Stimulated activated effector memory CD8-positive, alpha-beta T cell treated with anti-CD3 and anti-CD28 coated beads, Interleukin-12 subunit alpha, Interleukin-12 subunit beta, amount 100 ng/mL, for 72 hours (primary cell): ENCODE results near the gene METRNL.

Experiments used
- ATAC-seq: fragments of 150-1000 bp; cut with Tn5 transposase; 2 replicates; pipeline ENCODE4 v1.10.0; 2021
- DNase-seq, 2 donors: peaks; one replicate each; pipeline ENCODE4 v3.0.0; 2021 to 2022; ENCODE audit warnings: low spot score in 2 of 2
- H3K27ac Mint-ChIP-seq: one replicate; pipeline ENCODE4 v1.8.0; 2022; ENCODE audit warnings: mild to moderate bottlenecking, mixed read lengths
- H3K36me3 Mint-ChIP-seq: one replicate; pipeline ENCODE4 v1.8.0; 2022; ENCODE audit warnings: mild to moderate bottlenecking, mixed read lengths
- H3K4me1 Mint-ChIP-seq: one replicate; pipeline ENCODE4 v1.8.0; 2022; ENCODE audit warnings: mixed read lengths
- H3K4me3 Mint-ChIP-seq: one replicate; pipeline ENCODE4 v1.8.0; 2022; ENCODE audit warnings: mild to moderate bottlenecking, mixed read lengths
- H3K9me3 Mint-ChIP-seq: one replicate; pipeline ENCODE4 v1.8.0; 2022; ENCODE audit warnings: mixed read lengths

METRNL gene

GRCh38 chr17:83078378-83079351 is 744 bp upstream of the METRNL start:
- peaks cover 34% of the 10 kb centered on the region for H3K4me1 Mint-ChIP-seq
- peak overlapping the region; percentile 54 for H3K4me3 Mint-ChIP-seq
- peak overlapping the region; percentile 63 for H3K27ac Mint-ChIP-seq
- no peaks in the 10 kb centered on the region for H3K9me3 Mint-ChIP-seq
- H3K36me3 Mint-ChIP-seq, result peaks cover 38% of the 10 kb centered on the region
- ATAC-seq (no peak), DNase-seq (peak in 1 of 2 donors; percentile 66)

GRCh38 chr17:83079766-83080578 is 563 bp downstream of the METRNL start:
- Mint-ChIP-seq H3K4me1 (peaks cover 42% of the 10 kb centered on the region), H3K4me3 (peak overlapping the region; percentile 54)
- no peak for ATAC-seq

GRCh38 chr17:83080579-83080857 is 1.1 kb downstream of the METRNL start:
- H3K9me3 Mint-ChIP-seq, result no peaks in the 10 kb centered on the region
- ATAC-seq, result no peak
- H3K36me3 Mint-ChIP-seq, result peaks cover 56% of the 10 kb centered on the region
- peaks cover 45% of the 10 kb centered on the region for H3K4me1 Mint-ChIP-seq
- H3K4me3 Mint-ChIP-seq, result no peak overlapping the region
- H3K27ac Mint-ChIP-seq, result no peak overlapping the region
- peak in 1 of 2 donors; percentile 36 for DNase-seq

More at GRCh38 chr17:83079766-83080578, 563 bp downstream of the METRNL start:
- no peak for DNase-seq
- no peaks in the 10 kb centered on the region for H3K9me3 Mint-ChIP-seq
- H3K36me3 Mint-ChIP-seq, result peaks cover 51% of the 10 kb centered on the region
- H3K27ac Mint-ChIP-seq, result no peak overlapping the region

- Mint-ChIP-seq H3K36me3 (peaks cover 62% of the 10 kb centered on the region), H3K9me3 (no peaks in the 10 kb centered on the region), H3K4me3 (peak overlapping the region; percentile 83), H3K27ac (peak overlapping the region; percentile 93), H3K4me1 (peaks cover 45% of the 10 kb centered on the region)
- peak; percentile 6 for ATAC-seq
- peak; percentile 47 to 81 for DNase-seq
These were observed 1.7 kb downstream of the METRNL start for GRCh38 chr17:83080858-83081683.

GRCh38 chr17:83081684-83082201 is 2.3 kb downstream of the METRNL start:
- DNase-seq (peak in 1 of 2 donors; percentile 73), ATAC-seq (peak; percentile 0)
- Mint-ChIP-seq H3K4me3 (peak overlapping the region; percentile 83), H3K4me1 (peaks cover 45% of the 10 kb centered on the region), H3K27ac (peak overlapping the region; percentile 93), H3K36me3 (peaks cover 68% of the 10 kb centered on the region), H3K9me3 (no peaks in the 10 kb centered on the region)

- ATAC-seq (no peak), DNase-seq (no peak)
- Mint-ChIP-seq H3K4me3 (peak overlapping the region; percentile 83), H3K36me3 (peaks cover 75% of the 10 kb centered on the region), H3K9me3 (no peaks in the 10 kb centered on the region), H3K4me1 (peaks cover 40% of the 10 kb centered on the region), H3K27ac (peak overlapping the region; percentile 93)
These were observed 3.0 kb downstream of the METRNL start for GRCh38 chr17:83082424-83082823.

- Mint-ChIP-seq H3K4me3 (peak overlapping the region; percentile 83), H3K27ac (peak overlapping the region; percentile 93), H3K36me3 (peaks cover 80% of the 10 kb centered on the region), H3K9me3 (no peaks in the 10 kb centered on the region), H3K4me1 (peaks cover 38% of the 10 kb centered on the region)
- DNase-seq (no peak), ATAC-seq (no peak)
These were observed 3.5 kb downstream of the METRNL start for GRCh38 chr17:83082909-83083367.

GRCh38 chr17:83083368-83084201 is 4.2 kb downstream of the METRNL start:
- Mint-ChIP-seq H3K4me1 (peaks cover 38% of the 10 kb centered on the region), H3K4me3 (peak overlapping the region; percentile 83), H3K9me3 (no peaks in the 10 kb centered on the region), H3K27ac (peak overlapping the region; percentile 93), H3K36me3 (peaks cover 80% of the 10 kb centered on the region)
- peak; percentile 58 to 90 for DNase-seq
- peak; percentile 78 for ATAC-seq

- peaks cover 84% of the 10 kb centered on the region for H3K36me3 Mint-ChIP-seq
These were observed 4.8 kb downstream of the METRNL start for GRCh38 chr17:83084214-83084613.

GRCh38 chr17:83084621-83085056 is 5.2 kb downstream of the METRNL start:
- peak overlapping the region; percentile 93 for H3K27ac Mint-ChIP-seq
- H3K9me3 Mint-ChIP-seq, result no peaks in the 10 kb centered on the region
- H3K36me3 Mint-ChIP-seq, result peaks cover 88% of the 10 kb centered on the region
- no peak for DNase-seq
- H3K4me1 Mint-ChIP-seq, result peaks cover 44% of the 10 kb centered on the region
- no peak for ATAC-seq
- peak overlapping the region; percentile 83 for H3K4me3 Mint-ChIP-seq

More at GRCh38 chr17:83084214-83084613, 4.8 kb downstream of the METRNL start:
- peak overlapping the region; percentile 93 for H3K27ac Mint-ChIP-seq
- peak overlapping the region; percentile 83 for H3K4me3 Mint-ChIP-seq
- ATAC-seq (no peak), DNase-seq (no peak)
- no peaks in the 10 kb centered on the region for H3K9me3 Mint-ChIP-seq
- peaks cover 40% of the 10 kb centered on the region for H3K4me1 Mint-ChIP-seq

- peaks cover 91% of the 10 kb centered on the region for H3K36me3 Mint-ChIP-seq
- no peak for ATAC-seq
- peaks cover 47% of the 10 kb centered on the region for H3K4me1 Mint-ChIP-seq
These were observed 5.7 kb downstream of the METRNL start for GRCh38 chr17:83085103-83085502.

GRCh38 chr17:83085526-83086198 is 6.3 kb downstream of the METRNL start:
- Mint-ChIP-seq H3K4me1 (peaks cover 49% of the 10 kb centered on the region), H3K36me3 (peaks cover 95% of the 10 kb centered on the region), H3K9me3 (no peaks in the 10 kb centered on the region), H3K4me3 (peak overlapping the region; percentile 83), H3K27ac (peak overlapping the region; percentile 93)
- DNase-seq (no peak), ATAC-seq (no peak)

More at GRCh38 chr17:83085103-83085502, 5.7 kb downstream of the METRNL start:
- no peaks in the 10 kb centered on the region for H3K9me3 Mint-ChIP-seq
- DNase-seq, result no peak
- H3K4me3 Mint-ChIP-seq, result peak overlapping the region; percentile 83
- H3K27ac Mint-ChIP-seq, result peak overlapping the region; percentile 93

- peak overlapping the region; percentile 83 for H3K4me3 Mint-ChIP-seq
- H3K36me3 Mint-ChIP-seq, result peaks cover 97% of the 10 kb centered on the region
- H3K9me3 Mint-ChIP-seq, result no peaks in the 10 kb centered on the region
- ATAC-seq, result no peak
- H3K27ac Mint-ChIP-seq, result peak overlapping the region; percentile 60
- peaks cover 52% of the 10 kb centered on the region for H3K4me1 Mint-ChIP-seq
- DNase-seq, result no peak
These were observed 6.9 kb downstream of the METRNL start for GRCh38 chr17:83086199-83086880.
